HCT116 (cell line): ENCODE data around the gene TRIM38.

ENCODE experiments used
- EZH2phosphoT487 ChIP-seq: fragments of 200-600 bp; IDR thresholded peaks from 2 replicates; pipeline ENCODE4 v1.6.1; 2018; ENCODE audit warnings: antibody characterized with exemption, borderline replicate concordance
- JUND ChIP-seq: IDR thresholded peaks from 2 replicates; pipeline ENCODE4 v1.6.1; 2012
- POLR2A ChIP-seq: IDR thresholded peaks from 2 replicates; pipeline ENCODE4 v1.7.0; 2011; ENCODE audit warnings: borderline replicate concordance; ENCODE audit not compliant: insufficient read depth, insufficient read length; ENCODE audit errors: extremely low read depth
- POLR2AphosphoS5 ChIP-seq: IDR thresholded peaks from 2 replicates; pipeline ENCODE4 v1.6.1; 2011; ENCODE audit warnings: mild to moderate bottlenecking, low read depth, low read length, moderate library complexity
- RAD21 ChIP-seq: IDR thresholded peaks from 2 replicates; pipeline ENCODE4 v1.6.1; 2012; ENCODE audit warnings: low read depth, mild to moderate bottlenecking
- SIN3A ChIP-seq: IDR thresholded peaks from 2 replicates; pipeline ENCODE4 v1.6.1; 2012; ENCODE audit warnings: low read depth
- SP1 ChIP-seq: IDR thresholded peaks from 2 replicates; pipeline ENCODE4 v1.6.1; 2012; ENCODE audit warnings: low read depth
- SRF ChIP-seq: IDR thresholded peaks from 2 replicates; pipeline ENCODE4 v1.6.1; 2012; ENCODE audit warnings: low read depth
- YY1 ChIP-seq: IDR thresholded peaks from 2 replicates; pipeline ENCODE4 v1.6.1; 2011; ENCODE audit warnings: low read length, low read depth, moderate library complexity, mild to moderate bottlenecking; ENCODE audit not compliant: insufficient replicate concordance; ENCODE audit errors: extremely low read depth
- ZNF274 ChIP-seq: fragments of 200-500 bp; sonication (Bioruptor generic); IDR thresholded peaks from 2 replicates; pipeline ENCODE4 v1.6.1; 2014; ENCODE audit warnings: mild to moderate bottlenecking, low read depth, low read length, inconsistent platforms
- TF ChIP-seq, protein P1 (sequence below), 3 experiments: fragments of 200-600 bp in 1 of 3; sonication (generic) in 1 of 3; IDR thresholded peaks in 2 of 3; conservative IDR thresholded peaks in 1 of 3; 2 replicates each; pipeline ENCODE4 v1.5.1; 2012 to 2017; ENCODE audit warnings: low read depth in 2 of 3, low read length in 2 of 3, antibody characterized with exemption in 1 of 3, borderline replicate concordance in 1 of 3, control low read depth in 1 of 3, mild to moderate bottlenecking in 1 of 3, mixed read lengths in 1 of 3, mixed run types in 1 of 3, moderate library complexity in 1 of 3; ENCODE audit not compliant: insufficient read depth in 1 of 3
- TF ChIP-seq, protein P2 (sequence below): IDR thresholded peaks from 2 replicates; pipeline ENCODE4 v1.6.1; 2011; ENCODE audit warnings: mild to moderate bottlenecking, low read length, moderate library complexity; ENCODE audit not compliant: insufficient replicate concordance; ENCODE audit errors: extremely low read depth

DNA sequence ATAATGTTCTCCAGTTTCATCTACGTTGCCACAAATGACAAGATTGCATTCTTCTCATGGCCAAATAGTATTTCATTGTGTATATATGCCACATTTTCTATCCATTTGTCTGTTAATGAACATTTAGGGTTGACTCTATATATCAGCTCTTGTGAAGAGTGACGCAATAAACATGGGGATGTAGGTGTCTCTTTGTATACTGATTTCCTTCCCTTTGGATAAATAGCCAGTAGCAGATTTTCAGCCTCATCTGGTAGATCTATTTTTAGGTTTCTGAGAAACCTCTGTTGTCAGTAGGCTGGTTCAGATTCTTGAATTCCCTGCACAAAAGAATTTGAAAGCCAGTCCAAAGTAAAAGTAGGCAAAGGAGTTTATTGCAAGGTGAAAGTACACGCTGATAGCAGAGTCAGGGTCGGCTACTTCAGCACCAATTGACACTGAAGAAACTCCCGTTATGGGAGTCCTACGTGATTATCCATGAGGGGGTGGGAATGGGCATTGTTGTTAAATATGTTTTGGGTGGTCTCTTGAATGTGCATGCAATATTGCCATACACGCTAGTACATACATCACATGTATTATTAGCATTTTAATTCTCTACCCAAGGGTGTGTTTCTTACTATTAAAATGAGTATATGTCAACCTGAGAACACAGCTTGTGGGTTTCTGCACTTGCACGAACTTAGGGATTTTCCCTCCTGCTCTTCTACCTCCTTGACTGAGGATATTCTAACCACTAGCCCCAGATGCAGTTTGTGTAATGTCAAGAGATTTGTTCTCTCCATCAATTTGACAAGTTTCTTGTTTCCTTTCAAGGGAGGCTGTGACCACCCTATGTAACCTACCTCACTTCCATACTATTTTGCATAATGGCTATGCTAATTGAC lies 17.7 kb upstream of the TRIM38 start:
- TF ChIP-seq, protein P1, sequence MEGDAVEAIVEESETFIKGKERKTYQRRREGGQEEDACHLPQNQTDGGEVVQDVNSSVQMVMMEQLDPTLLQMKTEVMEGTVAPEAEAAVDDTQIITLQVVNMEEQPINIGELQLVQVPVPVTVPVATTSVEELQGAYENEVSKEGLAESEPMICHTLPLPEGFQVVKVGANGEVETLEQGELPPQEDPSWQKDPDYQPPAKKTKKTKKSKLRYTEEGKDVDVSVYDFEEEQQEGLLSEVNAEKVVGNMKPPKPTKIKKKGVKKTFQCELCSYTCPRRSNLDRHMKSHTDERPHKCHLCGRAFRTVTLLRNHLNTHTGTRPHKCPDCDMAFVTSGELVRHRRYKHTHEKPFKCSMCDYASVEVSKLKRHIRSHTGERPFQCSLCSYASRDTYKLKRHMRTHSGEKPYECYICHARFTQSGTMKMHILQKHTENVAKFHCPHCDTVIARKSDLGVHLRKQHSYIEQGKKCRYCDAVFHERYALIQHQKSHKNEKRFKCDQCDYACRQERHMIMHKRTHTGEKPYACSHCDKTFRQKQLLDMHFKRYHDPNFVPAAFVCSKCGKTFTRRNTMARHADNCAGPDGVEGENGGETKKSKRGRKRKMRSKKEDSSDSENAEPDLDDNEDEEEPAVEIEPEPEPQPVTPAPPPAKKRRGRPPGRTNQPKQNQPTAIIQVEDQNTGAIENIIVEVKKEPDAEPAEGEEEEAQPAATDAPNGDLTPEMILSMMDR (IDR thresholded peaks at IDR 0.05 in 2 of 3, conservative IDR thresholded peaks at IDR 0.05 in 1 of 3; ENCODE audit: borderline replicate concordance in 1 of 3, insufficient read depth in 1 of 3, low read depth in 2 of 3, low read length in 2 of 3): no peak
- TF ChIP-seq POLR2AphosphoS5 (no peak), ZNF274 (no peak), SP1 (no peak), YY1 (no peak), EZH2phosphoT487 (no peak), RAD21 (no peak), POLR2A (no peak), JUND (no peak), SIN3A (no peak), SRF (no peak)
- TF ChIP-seq, protein P2, sequence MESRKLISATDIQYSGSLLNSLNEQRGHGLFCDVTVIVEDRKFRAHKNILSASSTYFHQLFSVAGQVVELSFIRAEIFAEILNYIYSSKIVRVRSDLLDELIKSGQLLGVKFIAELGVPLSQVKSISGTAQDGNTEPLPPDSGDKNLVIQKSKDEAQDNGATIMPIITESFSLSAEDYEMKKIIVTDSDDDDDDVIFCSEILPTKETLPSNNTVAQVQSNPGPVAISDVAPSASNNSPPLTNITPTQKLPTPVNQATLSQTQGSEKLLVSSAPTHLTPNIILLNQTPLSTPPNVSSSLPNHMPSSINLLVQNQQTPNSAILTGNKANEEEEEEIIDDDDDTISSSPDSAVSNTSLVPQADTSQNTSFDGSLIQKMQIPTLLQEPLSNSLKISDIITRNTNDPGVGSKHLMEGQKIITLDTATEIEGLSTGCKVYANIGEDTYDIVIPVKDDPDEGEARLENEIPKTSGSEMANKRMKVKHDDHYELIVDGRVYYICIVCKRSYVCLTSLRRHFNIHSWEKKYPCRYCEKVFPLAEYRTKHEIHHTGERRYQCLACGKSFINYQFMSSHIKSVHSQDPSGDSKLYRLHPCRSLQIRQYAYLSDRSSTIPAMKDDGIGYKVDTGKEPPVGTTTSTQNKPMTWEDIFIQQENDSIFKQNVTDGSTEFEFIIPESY: no peak
